ENCODE measurements around the gene DDX28. TPM values are rescaled to one million over a fixed set of nuclear protein-coding genes. Genes with fewer than 3 reads are reported as not detected.

Gene DDX28
- total and polyA plus RNA-seq, 2 of the 8 experiments (the other 6 are each of a cell fraction or from before 2014, with no cell fraction given) = 16.8 to 28.1 TPM

GRCh38 chr16:68069511-68070248 is 46.6 kb upstream of the DDX28 start (continued):
- TF ChIP-seq KDM1A (IDR thresholded peaks at IDR 0.05; ENCODE audit: borderline replicate concordance, low read length) (no peak), RXRA (IDR thresholded peaks at IDR 0.05; ENCODE audit: insufficient read depth, low read depth, low read length) (no peak), SP1 (IDR thresholded peaks at IDR 0.05; ENCODE audit: low read depth, low read length) (no peak), GABPA (IDR thresholded peaks at IDR 0.05; ENCODE audit: borderline replicate concordance, insufficient read depth, low read length) (no peak), BCL11A (IDR thresholded peaks at IDR 0.05; ENCODE audit: low read depth in 2 of 2, low read length in 2 of 2) (no peak), POLR2A (IDR thresholded peaks at IDR 0.05; ENCODE audit: control extremely low read depth in 1 of 2, low read depth in 2 of 2, low read length in 2 of 2) (no peak), RNF2 (IDR thresholded peaks at IDR 0.05; ENCODE audit: borderline replicate concordance, low read depth, low read length, missing control alignments, poor library complexity, severe bottlenecking) (no peak)
- TF ChIP-seq, protein P1, sequence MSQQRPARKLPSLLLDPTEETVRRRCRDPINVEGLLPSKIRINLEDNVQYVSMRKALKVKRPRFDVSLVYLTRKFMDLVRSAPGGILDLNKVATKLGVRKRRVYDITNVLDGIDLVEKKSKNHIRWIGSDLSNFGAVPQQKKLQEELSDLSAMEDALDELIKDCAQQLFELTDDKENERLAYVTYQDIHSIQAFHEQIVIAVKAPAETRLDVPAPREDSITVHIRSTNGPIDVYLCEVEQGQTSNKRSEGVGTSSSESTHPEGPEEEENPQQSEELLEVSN (IDR thresholded peaks at IDR 0.05) = no peak
- TF ChIP-seq, protein P2, sequence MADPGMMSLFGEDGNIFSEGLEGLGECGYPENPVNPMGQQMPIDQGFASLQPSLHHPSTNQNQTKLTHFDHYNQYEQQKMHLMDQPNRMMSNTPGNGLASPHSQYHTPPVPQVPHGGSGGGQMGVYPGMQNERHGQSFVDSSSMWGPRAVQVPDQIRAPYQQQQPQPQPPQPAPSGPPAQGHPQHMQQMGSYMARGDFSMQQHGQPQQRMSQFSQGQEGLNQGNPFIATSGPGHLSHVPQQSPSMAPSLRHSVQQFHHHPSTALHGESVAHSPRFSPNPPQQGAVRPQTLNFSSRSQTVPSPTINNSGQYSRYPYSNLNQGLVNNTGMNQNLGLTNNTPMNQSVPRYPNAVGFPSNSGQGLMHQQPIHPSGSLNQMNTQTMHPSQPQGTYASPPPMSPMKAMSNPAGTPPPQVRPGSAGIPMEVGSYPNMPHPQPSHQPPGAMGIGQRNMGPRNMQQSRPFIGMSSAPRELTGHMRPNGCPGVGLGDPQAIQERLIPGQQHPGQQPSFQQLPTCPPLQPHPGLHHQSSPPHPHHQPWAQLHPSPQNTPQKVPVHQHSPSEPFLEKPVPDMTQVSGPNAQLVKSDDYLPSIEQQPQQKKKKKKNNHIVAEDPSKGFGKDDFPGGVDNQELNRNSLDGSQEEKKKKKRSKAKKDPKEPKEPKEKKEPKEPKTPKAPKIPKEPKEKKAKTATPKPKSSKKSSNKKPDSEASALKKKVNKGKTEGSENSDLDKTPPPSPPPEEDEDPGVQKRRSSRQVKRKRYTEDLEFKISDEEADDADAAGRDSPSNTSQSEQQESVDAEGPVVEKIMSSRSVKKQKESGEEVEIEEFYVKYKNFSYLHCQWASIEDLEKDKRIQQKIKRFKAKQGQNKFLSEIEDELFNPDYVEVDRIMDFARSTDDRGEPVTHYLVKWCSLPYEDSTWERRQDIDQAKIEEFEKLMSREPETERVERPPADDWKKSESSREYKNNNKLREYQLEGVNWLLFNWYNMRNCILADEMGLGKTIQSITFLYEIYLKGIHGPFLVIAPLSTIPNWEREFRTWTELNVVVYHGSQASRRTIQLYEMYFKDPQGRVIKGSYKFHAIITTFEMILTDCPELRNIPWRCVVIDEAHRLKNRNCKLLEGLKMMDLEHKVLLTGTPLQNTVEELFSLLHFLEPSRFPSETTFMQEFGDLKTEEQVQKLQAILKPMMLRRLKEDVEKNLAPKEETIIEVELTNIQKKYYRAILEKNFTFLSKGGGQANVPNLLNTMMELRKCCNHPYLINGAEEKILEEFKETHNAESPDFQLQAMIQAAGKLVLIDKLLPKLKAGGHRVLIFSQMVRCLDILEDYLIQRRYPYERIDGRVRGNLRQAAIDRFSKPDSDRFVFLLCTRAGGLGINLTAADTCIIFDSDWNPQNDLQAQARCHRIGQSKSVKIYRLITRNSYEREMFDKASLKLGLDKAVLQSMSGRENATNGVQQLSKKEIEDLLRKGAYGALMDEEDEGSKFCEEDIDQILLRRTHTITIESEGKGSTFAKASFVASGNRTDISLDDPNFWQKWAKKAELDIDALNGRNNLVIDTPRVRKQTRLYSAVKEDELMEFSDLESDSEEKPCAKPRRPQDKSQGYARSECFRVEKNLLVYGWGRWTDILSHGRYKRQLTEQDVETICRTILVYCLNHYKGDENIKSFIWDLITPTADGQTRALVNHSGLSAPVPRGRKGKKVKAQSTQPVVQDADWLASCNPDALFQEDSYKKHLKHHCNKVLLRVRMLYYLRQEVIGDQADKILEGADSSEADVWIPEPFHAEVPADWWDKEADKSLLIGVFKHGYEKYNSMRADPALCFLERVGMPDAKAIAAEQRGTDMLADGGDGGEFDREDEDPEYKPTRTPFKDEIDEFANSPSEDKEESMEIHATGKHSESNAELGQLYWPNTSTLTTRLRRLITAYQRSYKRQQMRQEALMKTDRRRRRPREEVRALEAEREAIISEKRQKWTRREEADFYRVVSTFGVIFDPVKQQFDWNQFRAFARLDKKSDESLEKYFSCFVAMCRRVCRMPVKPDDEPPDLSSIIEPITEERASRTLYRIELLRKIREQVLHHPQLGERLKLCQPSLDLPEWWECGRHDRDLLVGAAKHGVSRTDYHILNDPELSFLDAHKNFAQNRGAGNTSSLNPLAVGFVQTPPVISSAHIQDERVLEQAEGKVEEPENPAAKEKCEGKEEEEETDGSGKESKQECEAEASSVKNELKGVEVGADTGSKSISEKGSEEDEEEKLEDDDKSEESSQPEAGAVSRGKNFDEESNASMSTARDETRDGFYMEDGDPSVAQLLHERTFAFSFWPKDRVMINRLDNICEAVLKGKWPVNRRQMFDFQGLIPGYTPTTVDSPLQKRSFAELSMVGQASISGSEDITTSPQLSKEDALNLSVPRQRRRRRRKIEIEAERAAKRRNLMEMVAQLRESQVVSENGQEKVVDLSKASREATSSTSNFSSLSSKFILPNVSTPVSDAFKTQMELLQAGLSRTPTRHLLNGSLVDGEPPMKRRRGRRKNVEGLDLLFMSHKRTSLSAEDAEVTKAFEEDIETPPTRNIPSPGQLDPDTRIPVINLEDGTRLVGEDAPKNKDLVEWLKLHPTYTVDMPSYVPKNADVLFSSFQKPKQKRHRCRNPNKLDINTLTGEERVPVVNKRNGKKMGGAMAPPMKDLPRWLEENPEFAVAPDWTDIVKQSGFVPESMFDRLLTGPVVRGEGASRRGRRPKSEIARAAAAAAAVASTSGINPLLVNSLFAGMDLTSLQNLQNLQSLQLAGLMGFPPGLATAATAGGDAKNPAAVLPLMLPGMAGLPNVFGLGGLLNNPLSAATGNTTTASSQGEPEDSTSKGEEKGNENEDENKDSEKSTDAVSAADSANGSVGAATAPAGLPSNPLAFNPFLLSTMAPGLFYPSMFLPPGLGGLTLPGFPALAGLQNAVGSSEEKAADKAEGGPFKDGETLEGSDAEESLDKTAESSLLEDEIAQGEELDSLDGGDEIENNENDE (IDR thresholded peaks at IDR 0.05; ENCODE audit: insufficient replicate concordance, low read length) = no peak
